Mesothelial cell of epicardium (in vitro differentiated cells): Measurements from ENCODE around the gene TMEM9. TPM values are rescaled to one million over a fixed set of nuclear protein-coding genes. Genes with fewer than 3 reads are reported as not detected.

Experiments used
- DNase-seq, 2 experiments: peaks; one replicate each; pipeline ENCODE4 v3.0.0; 2021; ENCODE audit warnings: low spot score in 2 of 2; ENCODE audit not compliant: unreplicated experiment in 2 of 2
- H3K27ac Mint-ChIP-seq: 2 replicates; pipeline ENCODE4 v1.8.0; 2021; ENCODE audit warnings: mixed read lengths
- H3K27me3 Mint-ChIP-seq: 2 replicates; pipeline ENCODE4 v1.8.0; 2021; ENCODE audit warnings: low read depth, mixed read lengths
- H3K36me3 Mint-ChIP-seq: 2 replicates; pipeline ENCODE4 v1.8.0; 2021; ENCODE audit warnings: mixed read lengths
- H3K4me1 Mint-ChIP-seq: 2 replicates; pipeline ENCODE4 v1.8.0; 2021; ENCODE audit warnings: mixed read lengths
- H3K4me3 Mint-ChIP-seq: 2 replicates; pipeline ENCODE4 v1.8.0; 2021; ENCODE audit warnings: mild to moderate bottlenecking, moderate library complexity, mixed read lengths
- H3K9me3 Mint-ChIP-seq: 2 replicates; pipeline ENCODE4 v1.8.0; 2021; ENCODE audit warnings: mixed read lengths
- CTCF ChIP-seq: fragments of 200-600 bp; sonication (generic); IDR thresholded peaks from one replicate; pipeline ENCODE4 v1.5.0; 2021; ENCODE audit warnings: antibody characterized with exemption; ENCODE audit not compliant: unreplicated experiment
- total RNA-seq: library from RNA; stranded (reverse); gene quantifications from 3 replicates; pipeline ENCODE4 v1.2.1, GENCODE V29; 2021

The TMEM9 gene
- total RNA-seq, 1 donor from 2014 or later: 133 TPM

GRCh38 chr1:201128962-201129361 lies 25.3 kb downstream of the TMEM9 start:
- DNase-seq: no peak
- TF ChIP-seq CTCF: no peak
- Mint-ChIP-seq H3K36me3 (peaks cover 13% of the 10 kb centered on the region), H3K4me1 (peaks cover 6% of the 10 kb centered on the region), H3K27ac (no peak overlapping the region), H3K9me3 (peaks cover 3% of the 10 kb centered on the region), H3K27me3 (peaks cover 5% of the 10 kb centered on the region), H3K4me3 (no peak overlapping the region)

- Mint-ChIP-seq H3K27me3 (peaks cover 9% of the 10 kb centered on the region), H3K27ac (no peak overlapping the region), H3K9me3 (peaks cover 3% of the 10 kb centered on the region), H3K36me3 (peaks cover 11% of the 10 kb centered on the region), H3K4me1 (peaks cover 6% of the 10 kb centered on the region), H3K4me3 (no peak overlapping the region)
- DNase-seq: no peak
- no peak for TF ChIP-seq CTCF
Observed at GRCh38 chr1:201128476-201128875, 25.8 kb downstream of the TMEM9 start.

GRCh38 chr1:201127755-201128455 lies 26.4 kb downstream of the TMEM9 start:
- no peak for TF ChIP-seq CTCF
- DNase-seq: no peak
- Mint-ChIP-seq H3K4me3 (no peak overlapping the region), H3K4me1 (peaks cover 6% of the 10 kb centered on the region), H3K27ac (no peak overlapping the region), H3K27me3 (peaks cover 13% of the 10 kb centered on the region), H3K9me3 (peaks cover 2% of the 10 kb centered on the region), H3K36me3 (peaks cover 7% of the 10 kb centered on the region)

GRCh38 chr1:201126832-201127754 lies 27.2 kb downstream of the TMEM9 start, which contains the start of gene ASCL5:
TSS of gene ASCL5 (minus strand) at chr1:201127184. CDS start at chr1:201115372, 11,812 bp downstream.
- H3K9me3 Mint-ChIP-seq: no peaks in the 10 kb centered on the region
- peaks cover 18% of the 10 kb centered on the region for H3K27me3 Mint-ChIP-seq
- H3K4me1 Mint-ChIP-seq: peaks cover 6% of the 10 kb centered on the region
- H3K27ac Mint-ChIP-seq: no peak within 1 kb of the TSS
- no peak within 1 kb of the TSS for H3K4me3 Mint-ChIP-seq
- no peak for DNase-seq
- H3K36me3 Mint-ChIP-seq: peaks cover 3% of the 10 kb centered on the region
- no peak for TF ChIP-seq CTCF

GRCh38 chr1:201126463-201126831 lies 27.8 kb downstream of the TMEM9 start:
- TF ChIP-seq CTCF: no peak
- H3K4me1 Mint-ChIP-seq: peaks cover 6% of the 10 kb centered on the region
- no peak for DNase-seq
- H3K36me3 Mint-ChIP-seq: no peaks in the 10 kb centered on the region
- no peak overlapping the region for H3K4me3 Mint-ChIP-seq
- H3K9me3 Mint-ChIP-seq: no peaks in the 10 kb centered on the region
- no peak overlapping the region for H3K27ac Mint-ChIP-seq
- H3K27me3 Mint-ChIP-seq: peaks cover 24% of the 10 kb centered on the region
